Femur (tissue), 1 donor: ENCODE measurements around the gene ACOXL.

ENCODE experiments used
- DNase-seq: peaks from one replicate; pipeline ENCODE4 v3.0.0-alpha.2; 2017

The ACOXL gene

DNA sequence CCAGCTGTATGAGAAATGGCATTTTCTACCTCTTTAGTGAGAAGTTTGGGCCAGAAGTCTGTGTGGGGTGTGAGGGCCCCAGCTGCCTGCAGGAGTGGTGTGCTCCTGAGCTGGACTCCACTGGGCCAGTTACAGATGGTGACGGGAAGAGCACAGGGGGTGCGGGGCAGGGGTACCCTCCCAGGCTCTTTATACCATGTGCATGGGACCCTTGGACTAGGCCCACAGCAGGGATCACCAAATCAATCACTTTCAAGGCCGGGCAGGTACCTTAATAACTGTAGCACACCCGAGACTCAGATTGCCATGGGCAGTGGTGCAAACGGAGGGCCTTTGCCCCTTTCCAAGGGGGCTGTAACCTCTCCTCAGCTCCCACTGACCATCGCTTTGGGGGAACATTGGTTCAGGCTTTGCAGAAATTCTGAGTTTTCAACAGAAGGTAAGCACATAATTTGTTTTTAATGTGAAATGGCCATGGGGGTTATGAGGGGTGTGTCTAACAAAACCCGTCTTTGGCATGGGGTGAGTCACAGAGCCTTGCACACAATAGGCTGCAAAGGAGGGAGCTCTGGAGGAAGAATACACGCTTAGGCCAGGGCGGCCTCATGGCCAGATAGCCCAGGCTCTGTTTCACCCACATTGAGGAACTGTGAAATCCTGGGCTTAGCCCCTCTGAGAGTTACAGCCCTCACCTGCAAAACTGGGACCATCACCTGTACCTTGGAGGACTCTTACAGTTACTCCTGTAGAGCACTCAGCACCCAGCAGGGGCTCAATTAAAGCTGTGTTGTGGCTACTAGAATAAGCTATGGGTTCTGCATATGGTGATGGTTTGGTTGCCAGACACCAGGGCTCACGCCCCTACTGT is 247.3 kb downstream of the ACOXL start:
- no peak for DNase-seq

DNA sequence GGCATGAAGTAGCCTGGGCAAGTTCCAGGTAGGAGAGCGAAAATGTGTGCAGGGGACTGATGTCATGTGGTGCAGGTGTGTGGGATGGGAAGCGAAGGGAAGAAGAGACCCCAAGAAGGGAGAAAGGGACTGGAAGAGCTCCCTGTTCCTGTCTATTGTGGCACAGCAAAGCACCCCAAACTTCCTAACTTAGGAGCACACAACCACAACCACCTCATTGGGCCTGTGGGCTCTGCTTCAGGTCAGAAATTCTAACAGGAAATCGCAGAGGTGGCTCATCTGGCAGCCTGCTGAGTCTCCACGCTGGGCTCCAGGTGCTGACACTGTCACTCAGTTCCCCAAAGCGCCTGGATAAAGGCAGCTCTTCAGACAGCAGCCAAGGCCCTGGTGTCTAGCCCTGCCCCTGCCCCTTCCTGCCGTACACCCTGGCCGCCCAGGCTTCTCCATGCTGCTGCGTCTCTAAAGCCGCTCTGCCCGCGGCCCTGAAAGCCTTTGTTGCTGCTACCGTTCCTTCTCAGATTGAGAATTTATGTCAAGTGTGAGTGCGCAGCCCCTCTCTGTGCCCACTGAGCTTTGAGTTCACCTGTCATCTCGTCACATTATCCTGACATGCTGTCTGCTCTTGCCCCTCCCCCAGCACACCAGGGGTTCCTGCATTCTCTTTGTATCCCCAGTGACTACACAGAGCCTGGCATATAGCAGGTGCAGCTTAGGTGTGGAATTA is 248.1 kb downstream of the ACOXL start:
- no peak for DNase-seq

DNA sequence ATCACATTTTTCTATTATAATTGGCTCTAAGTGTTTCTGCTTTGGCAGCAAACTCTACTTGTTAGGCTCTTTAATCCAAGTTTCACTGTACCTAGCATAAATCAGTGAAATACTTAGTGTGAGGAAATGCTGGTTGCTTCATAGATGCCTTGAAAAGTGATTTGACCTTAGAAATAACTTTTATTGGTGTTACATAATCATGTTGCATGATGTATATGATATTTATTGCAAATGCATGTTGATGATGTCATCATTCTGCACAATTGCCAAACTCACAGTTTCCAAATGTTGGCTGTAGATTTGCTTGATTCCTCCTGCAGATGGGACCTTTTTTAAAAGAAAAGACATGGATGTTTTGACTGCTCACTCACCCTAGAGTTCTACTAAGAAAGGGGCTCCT is 250.8 kb downstream of the ACOXL start:
- DNase-seq: no peak

DNA sequence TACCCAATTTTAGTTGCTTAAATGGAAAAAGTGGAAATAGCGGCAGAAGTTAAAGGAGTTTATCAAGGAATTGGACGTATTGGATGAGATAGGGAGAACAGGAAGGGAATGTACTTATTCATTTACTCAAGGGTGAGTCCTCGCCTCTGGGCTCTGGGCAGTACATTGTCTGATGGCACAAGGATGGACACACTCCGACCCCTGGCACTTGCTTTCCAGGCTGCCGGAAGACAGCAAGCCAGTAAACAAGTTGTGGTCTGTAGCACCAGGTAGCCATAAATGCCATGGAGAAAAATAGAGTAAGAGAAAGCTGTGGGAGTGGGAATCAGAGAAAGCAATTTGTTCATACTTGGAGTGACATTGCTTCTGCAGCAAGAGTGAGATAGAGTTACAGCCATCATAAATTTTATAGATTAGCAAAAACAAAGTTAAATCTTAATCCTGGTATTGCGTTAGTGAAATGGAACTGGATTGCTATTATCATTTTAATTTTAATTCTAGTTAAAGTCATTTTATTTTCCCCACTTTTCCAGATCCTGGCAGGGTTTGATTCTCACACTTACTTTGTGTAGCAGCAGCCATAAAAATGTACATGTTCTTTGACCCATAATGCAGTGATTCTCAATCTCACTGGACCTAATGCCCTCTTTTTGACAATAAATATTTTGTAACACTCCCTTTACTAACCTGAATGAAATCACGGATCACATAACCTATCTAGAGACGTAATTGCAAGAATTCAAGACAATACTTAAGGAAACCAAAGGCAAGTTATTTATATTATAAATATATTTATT is 252.5 kb downstream of the ACOXL start:
- no peak for DNase-seq

DNA sequence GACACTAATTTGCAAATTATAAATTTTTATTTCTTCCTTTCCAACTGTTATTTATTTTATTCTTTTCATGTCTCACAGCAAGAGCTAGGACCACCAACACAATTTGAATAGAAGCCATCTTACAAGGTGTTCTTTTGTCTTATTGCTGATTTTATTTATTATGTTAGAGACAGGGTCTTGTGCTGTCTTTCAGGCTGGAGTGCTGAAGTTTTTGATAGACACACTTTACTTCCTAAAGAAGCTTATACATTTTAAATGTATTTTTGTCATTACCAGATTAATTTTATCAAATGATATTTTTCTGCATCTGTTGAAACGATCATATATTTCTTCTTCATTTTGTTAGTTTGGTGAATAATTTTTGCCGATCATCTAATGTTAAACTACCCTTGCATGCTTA is 258.1 kb downstream of the ACOXL start:
- DNase-seq: no peak

DNA sequence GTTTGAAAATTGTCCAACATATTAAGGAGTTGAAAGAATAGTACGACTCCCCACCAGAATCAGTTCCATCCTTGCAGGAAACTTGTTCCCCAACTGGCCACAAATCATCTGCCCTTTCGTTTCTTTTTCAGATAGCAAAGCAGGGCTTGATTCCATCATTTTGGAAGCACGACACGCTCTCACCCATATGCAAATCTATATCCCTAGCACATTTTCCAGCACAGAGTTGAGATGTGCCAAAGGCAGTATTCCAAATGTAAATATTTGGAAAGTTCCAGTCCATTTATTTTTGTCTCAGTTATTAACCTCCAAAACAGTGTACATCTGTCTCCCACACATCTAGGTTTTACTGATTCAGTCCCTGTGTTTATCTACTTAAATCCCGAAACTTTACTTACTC is 259.5 kb downstream of the ACOXL start:
- DNase-seq: peak; percentile 62

DNA sequence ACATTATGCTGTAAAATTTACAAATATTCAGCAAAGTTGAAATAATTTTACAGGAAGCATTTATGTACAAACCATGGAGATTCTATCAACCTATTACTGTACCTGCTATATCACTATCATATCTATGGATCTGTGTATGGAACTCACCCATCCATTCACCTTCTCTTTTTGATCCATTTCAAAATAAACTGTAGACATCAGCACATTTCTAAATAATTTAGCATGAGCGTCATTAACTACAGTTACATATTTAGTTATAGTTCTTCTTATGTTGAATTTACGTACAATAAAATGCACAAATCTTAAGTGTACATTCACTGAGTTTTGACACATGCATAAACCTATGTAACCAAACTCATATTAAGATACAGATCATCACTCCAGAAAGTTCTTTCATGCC is 260.5 kb downstream of the ACOXL start:
- DNase-seq: no peak

DNA sequence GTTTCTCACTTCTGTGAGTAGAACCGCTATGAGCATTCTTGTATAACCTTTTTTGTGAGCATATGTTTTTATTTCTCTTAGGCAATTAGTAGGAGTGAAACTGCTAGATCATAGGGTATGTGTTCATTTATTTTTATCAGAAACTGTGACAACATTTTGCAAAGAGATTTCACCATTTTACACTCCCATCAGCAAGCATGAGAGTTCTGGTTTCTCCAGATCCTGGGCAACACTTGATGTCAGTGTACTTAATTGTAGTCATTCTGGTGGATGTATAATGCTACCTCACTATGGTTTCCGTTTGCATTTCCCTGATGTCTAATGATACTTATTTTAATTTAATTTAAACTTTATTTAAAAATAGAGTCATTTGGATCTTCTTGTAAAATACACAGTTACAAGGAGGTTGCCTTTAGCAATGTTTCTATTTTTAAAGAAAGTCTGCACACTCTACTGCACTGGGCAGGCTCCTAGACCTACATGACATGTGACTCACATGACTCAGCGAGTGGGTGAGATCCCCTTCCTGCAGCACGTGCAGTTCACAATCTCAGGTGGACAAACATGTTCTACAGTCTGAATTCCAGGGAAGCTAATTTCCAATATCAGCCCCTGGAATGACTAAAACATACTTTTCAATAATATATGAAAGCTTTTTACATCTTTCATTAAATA is 261.3 kb downstream of the ACOXL start:
- no peak for DNase-seq

DNA sequence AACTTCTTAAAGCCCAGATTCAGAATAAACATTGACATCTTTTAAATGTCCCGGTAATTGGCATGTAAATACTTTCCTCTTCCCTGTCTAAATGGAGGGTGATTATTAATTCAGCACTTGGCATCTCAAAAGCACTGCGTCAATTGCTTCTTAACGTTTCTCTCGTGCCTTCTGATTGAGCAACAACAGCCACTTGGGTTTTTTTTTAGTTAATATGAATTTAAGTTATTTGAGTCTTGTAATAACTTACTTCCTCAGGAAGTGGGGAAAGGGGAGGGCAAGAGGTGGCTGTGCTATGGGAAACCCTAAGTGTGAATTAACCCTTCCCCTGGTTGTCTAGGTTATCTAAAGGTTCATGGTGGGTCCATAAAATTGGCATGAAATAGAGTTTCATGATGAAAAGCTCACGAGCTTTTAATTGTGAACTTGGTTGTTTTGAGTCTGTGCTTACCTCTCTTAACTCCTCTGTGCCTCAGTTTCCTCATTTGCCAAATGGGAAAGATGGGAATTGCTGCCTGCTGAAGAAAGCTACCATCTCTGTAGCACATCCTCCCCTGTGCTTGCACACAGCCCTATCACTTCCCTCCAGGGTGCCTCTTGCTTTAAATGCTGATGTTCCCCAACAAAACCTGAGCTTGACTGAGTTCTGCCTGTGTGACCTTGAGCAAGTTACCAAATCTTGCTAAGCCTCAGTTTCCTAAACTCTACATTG is 262.0 kb downstream of the ACOXL start:
- DNase-seq: no peak

DNA sequence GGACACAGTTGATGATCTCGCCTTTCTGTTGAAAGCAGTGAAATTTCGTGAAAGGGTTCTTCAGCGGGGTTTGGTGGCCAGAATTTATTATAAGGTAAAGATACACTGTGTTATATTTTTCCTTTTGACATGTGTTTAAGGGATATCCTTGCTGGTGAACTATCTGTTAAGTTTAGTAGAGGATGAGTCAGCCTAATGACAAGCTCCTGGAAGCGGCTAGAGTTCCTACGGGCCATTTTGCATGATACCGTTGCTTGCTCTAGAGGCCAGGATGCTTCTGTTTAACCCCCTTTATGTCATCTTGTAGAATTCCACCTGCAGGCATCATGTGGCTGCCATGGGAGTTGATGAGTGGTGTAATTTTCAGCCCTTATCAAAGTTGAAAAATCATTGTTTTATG is 263.5 kb downstream of the ACOXL start:
- DNase-seq: no peak

DNA sequence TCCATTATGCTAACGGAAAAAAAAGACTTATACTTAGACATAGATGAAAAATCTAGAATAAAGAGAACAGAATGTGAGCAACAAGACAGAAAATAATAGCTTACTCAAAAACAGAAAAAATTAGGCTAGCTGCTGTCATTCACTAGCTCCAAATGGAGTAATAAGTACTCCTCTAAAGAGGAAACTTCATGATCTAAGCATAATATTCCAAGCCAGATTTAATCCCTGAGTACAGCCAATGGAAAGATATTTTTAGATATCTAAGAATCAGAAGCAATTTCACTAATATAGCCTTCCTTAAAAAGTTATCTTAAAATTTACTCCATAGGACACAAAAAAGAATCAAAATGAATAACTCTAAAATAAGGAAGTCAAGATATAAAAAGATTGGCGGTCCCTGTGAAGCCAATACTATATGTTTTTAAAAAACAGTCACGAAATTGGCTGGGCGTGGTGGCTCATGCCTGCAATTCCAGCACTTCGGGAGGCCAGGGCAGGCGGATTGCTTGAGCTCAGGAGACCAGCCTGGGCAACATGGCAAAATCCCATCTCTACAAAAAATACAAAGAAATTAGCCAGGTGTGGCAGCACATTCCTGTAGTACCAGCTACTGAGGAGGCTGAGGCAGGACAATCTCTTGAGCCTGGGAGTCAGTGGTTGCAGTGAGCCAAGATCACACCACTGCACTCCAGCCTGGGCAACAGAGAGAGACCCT is 265.1 kb downstream of the ACOXL start:
- DNase-seq: no peak

DNA sequence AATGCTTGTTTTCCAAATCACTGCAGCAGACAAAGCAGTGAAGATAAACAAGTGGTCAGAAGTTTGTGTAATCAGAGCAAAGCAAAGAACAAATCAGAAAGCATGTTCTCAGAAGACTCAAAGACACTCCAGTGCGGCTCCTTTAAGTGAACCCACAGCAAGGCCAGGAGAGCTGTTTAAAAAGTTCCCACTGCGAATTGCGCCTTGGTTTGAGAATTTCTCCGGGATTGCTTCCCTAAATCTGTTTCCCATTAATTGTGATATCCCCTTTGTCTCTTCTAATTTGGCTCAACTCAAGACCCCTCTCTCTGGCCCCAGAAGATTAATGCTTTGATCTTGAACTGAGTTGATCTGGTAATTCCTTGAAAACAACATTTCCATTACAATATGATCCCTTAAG is 265.9 kb downstream of the ACOXL start:
- no peak for DNase-seq

DNA sequence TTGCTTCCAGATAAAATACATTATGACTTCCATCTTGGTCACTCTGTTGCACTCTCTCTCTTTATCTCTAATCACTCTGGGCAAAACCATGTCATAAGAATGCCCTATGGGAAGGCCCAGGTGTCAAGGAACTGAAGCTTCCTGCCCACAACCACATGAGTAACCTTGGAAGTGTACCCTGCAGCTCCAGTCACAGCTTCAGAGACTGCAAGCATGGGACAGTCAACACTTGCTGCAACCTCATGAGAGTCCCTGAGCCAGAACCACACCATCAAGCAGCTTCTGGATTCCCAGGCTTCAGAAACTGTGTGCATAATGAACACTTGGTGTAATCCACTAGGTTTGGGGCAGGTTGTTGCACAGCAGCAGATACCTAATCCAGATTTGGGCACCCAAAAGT is 267.3 kb downstream of the ACOXL start:
- no peak for DNase-seq

DNA sequence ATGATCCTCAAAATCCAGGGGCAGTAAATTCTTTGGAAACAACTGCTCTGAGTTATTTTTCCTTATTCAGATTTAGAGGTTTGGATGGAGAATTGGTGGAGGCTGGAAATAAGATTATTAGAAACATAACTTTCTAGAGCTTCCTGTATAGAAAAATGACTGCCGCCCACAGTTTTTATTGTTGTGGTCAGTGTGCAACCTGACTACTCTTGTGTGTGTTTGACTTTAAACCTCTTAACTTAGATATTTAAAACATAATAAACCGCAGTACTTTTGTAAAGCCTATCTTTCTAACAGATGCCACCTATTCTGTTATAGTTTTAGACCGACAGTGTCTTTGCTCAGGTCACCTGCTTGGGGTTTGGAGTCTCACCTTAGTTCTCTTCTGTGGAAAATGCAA is 272.9 kb downstream of the ACOXL start:
- no peak for DNase-seq

DNA sequence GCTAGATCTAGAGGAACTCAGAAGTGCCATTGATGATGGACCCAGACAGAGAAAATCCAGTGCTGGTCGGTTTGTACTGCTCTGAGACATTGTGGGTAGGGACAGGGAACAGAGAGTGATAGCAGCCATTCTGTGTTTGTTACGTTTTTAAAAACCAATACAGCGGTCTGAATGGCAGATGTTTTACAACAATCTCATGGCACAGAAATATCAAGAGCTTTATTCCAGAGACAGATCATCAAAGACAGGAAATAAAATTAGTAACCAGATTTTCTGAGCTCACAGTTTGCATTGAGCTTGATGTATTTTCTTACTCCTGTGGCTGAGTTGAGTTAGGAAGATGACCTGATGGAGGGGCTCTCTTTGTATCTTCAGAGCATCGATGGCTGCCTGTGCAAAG is 273.4 kb downstream of the ACOXL start:
- no peak for DNase-seq

DNA sequence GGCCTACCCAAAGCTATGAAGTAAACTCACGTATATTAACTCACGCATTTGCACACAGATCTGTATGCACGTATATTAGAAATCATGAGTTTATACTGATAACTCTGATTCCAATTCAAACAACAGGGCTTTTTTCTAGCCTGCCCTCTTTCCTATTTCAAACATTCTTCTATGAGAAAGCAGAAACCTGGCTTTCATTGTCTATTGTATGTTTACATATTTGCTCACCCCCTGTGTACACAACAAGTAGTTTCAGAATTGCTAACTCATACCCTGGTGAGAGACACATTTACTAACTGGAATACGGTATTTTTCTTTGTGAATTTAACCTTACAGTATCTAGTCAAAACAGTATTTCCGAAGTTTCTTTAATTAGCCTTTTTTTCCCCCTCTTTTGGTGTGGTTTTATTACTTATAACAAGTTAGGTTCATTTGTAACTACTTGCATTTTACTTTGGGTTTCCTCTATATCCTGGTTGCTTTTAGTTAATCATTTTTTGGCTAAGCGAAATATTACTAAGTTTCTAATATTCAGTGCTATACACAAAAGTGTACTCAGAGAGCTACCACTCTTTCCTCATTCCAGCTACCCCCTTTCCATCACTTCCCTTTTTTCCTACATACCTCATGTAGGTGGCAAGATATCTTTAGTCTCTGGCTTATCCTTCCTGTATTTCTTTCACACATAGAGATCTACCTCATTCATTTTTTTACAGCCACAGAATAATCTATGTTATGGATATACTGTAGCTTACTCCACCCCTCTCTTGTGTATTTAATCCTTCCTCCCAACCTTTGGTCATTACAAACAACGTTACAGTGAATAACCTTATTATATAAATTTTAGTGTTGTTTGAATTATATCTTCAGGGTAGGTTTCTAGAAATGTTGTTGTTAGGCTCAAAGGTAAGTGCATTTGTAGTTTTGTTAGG is 275.6 kb downstream of the ACOXL start:
- DNase-seq: no peak

DNA sequence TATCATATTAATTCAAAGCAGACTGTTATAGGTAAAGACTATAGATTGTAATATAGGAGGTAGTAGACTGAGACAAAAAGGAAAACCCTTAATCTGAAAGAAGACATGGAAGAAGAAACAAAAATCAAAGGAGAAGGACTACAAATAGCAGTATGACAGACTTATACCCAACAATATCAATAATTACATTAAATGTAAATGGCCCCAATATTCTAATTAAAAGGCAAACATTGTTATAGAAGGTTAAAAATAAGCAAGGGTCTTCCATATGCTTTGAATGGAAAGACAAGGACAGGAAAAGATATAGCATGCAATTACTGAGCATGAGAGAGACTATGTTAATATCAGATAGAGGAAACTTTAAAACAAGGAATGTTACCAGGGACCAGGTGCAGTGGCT is 278.8 kb downstream of the ACOXL start:
- no peak for DNase-seq

DNA sequence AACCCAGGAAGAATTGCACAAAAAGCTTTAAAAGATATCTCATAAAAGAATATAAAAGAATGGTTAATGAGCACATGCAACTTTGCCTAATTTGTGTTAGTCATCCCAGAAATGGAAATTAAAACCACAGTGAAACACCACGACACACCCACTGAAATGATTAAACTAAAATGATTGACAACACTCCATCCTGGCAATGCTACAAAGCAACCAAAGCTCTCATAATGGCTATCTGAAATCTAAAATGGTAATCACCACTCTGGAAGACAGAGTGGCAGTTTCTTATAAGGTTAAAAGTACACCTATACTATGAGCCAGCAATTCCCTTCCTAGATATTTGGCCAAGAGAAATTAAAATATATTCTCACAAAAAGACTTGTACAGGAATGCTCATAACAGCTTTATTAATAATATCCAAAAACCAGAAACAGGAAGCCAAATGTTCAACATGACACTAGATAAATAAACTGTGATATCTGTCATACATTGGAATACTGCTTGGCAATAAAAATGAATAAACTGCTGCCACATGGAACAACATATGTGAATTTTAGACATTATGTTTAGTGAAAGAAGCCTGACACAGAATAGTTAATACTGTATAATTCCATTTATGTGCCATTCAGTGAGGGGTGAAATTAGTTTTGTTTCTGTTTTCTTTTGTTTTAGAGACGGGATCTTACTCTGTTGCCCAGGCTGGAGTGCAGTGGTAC is 283.1 kb downstream of the ACOXL start:
- DNase-seq: no peak

DNA sequence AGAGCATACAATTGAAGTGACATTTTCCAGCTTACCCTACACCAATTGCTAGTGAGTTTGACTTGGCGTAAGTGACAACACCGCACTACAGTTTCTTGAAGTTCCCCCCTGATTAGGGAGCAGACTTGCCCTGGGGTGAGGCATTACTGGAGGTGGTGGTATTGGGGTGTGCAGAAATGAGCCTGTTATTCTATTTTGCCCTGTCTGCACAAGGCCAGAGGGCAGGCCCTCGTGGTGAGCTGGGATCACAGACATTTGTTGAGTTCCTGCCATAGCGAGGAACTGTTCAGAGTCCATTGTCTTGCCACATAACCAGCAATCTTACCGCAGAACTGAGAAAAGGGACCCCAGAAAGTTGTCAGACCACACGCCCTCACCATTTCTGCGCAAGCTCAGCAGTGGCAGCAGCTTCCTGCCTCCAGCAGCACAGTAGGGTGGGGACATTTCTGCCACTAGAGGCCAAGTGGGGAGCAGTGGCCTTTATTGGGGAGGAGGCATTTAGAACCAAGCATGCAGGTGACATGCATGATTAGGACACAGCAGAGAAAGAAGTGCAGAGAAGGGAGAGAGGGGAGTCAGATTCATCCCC is 284.8 kb downstream of the ACOXL start:
- no peak for DNase-seq
